ENCODE results near the gene CIZ1. TPM values are rescaled to one million over a fixed set of nuclear protein-coding genes. Genes with fewer than 3 reads are reported as not detected.

Gene CIZ1
- polyA plus RNA-seq, 1 donor, result 95.1 TPM

Other genes with a start within 250 kb of the CIZ1 start
- gene EEIG1, start 210.6 kb downstream of the CIZ1 start, polyA plus RNA-seq, result 55.2 TPM
- gene NAIF1, start 124.3 kb downstream of the CIZ1 start, polyA plus RNA-seq, result 7.9 TPM
- 19.4 TPM for gene SLC25A25, start 123.3 kb downstream of the CIZ1 start, polyA plus RNA-seq
- 59.1 TPM for gene PTGES2, start 63.8 kb downstream of the CIZ1 start, polyA plus RNA-seq
- gene LCN2, start 42.1 kb downstream of the CIZ1 start, polyA plus RNA-seq, result 0.93 TPM
- gene BBLN, start 31.3 kb downstream of the CIZ1 start, polyA plus RNA-seq, result 39.7 TPM
- gene DNM1, start 11.8 kb upstream of the CIZ1 start, polyA plus RNA-seq, result 49.0 TPM
- gene GOLGA2, start 84.4 kb upstream of the CIZ1 start, polyA plus RNA-seq, result 88.0 TPM
- 21.6 TPM for gene SWI5, start 84.7 kb upstream of the CIZ1 start, polyA plus RNA-seq
- gene TRUB2, start 130.9 kb upstream of the CIZ1 start, polyA plus RNA-seq, result 30.2 TPM
- gene COQ4, start 131.3 kb upstream of the CIZ1 start, polyA plus RNA-seq, result 88.1 TPM
- 33.7 TPM for gene SLC27A4, start 149.0 kb upstream of the CIZ1 start, polyA plus RNA-seq
- 62.7 TPM for gene URM1, start 179.8 kb upstream of the CIZ1 start, polyA plus RNA-seq
- gene CERCAM, start 229.3 kb upstream of the CIZ1 start, polyA plus RNA-seq, result 19.9 TPM